Ramos (cell line): Measurements from ENCODE around the gene SLC4A1.

ENCODE experiments used
- in situ Hi-C: fragments of 300-500 bp; cut with MboI; formaldehyde crosslinking; loops from one replicate; pipeline ENCODE4 v1.14.3; 2022; ENCODE audit warnings: low sequenced_read_pairs; ENCODE audit not compliant: unreplicated experiment

SLC4A1 gene

GRCh38 chr17:44222112-44222869 is 45.6 kb downstream of the SLC4A1 start:
- in situ Hi-C loops, result no loop called here

DNA sequence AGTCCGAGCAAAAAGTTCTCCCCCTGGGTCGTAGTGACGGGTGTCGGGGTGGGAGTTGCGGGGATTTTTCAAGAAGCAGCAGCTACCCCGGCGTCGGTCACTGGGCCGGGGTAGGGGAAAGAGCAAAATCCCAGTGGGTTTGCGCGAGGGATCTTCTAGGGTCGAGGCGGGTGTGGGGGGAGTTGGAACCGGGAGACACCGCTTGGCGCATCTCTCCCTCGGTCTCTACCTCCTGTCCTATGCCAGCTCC is 46.1 kb downstream of the SLC4A1 start:
- in situ Hi-C loops, result no loop called here

DNA sequence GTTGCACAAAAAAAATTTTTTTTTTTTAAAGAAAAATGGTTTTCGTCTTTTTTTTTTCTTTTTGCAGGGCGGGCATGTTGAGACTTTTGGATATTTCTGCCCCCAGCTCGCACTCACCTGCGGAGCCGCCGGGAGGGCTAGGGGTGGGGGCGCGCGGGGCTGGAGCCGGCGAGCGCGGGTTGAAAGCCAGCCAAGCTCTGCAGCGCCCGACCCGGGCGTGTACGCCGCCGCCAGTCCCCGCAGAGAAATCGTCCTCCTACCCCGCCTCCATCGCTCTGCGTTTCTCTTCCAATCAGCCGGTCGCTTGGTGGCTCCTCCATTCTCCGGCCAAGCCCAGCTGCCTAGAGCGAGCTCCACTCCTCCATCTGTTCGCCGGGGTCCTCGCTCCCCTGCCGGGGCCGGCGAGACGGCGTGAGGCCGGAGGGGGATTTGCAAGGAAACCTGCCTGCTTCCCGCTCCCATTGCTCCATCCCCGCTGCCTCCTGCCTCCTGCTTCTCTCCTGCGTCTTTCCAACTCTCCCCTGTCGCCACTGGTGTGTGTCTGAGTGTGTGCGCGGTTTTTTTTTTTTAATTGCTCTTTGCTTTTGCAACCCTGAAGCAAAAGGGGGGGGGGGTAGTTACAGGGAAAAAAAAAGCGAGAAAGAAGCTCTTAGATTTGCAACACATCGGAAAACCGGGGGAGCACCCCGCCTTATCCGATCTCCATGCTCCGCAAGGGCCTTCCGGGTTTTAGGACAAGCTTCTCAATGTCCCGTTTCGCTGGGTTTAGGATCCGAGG is 46.7 kb downstream of the SLC4A1 start:
- in situ Hi-C loops, result no loop called here

- in situ Hi-C loops, result no loop called here
These were observed 47.5 kb downstream of the SLC4A1 start for GRCh38 chr17:44220213-44221083.

GRCh38 chr17:44219616-44220212 is 48.2 kb downstream of the SLC4A1 start, which contains the start of gene UBTF:
Gene UBTF (minus strand): TSS chr17:44219675. CDS start chr17:44218229, 1,446 bp downstream.
- in situ Hi-C loops, result no loop called here

DNA sequence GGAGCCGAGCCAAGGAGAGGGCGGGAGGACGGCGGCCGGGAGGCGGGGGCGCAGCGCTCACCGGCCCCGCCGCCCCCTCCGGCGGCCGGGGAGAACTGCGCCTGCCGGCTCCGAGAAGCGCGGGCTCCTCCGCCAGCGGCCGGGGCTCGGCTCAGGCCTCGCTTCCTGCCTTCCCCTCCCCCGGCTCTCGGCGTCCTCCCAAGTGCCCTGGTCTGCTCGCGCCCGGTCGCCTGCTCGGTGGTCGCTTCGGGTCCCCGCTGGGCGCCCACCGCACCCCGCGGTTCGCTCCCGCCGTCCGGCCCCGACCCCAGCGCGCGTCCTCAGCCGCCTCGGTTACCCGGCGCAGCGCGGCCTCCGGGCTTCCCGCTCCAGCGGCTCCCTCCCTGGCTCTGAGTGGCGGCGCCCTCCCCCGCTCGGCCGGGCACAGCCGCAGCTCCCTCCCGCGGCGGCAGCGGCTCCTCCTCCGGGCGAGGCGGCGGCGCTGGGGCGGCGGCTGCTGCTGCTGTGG is 48.8 kb downstream of the SLC4A1 start:
- in situ Hi-C loops, result no loop called here

DNA sequence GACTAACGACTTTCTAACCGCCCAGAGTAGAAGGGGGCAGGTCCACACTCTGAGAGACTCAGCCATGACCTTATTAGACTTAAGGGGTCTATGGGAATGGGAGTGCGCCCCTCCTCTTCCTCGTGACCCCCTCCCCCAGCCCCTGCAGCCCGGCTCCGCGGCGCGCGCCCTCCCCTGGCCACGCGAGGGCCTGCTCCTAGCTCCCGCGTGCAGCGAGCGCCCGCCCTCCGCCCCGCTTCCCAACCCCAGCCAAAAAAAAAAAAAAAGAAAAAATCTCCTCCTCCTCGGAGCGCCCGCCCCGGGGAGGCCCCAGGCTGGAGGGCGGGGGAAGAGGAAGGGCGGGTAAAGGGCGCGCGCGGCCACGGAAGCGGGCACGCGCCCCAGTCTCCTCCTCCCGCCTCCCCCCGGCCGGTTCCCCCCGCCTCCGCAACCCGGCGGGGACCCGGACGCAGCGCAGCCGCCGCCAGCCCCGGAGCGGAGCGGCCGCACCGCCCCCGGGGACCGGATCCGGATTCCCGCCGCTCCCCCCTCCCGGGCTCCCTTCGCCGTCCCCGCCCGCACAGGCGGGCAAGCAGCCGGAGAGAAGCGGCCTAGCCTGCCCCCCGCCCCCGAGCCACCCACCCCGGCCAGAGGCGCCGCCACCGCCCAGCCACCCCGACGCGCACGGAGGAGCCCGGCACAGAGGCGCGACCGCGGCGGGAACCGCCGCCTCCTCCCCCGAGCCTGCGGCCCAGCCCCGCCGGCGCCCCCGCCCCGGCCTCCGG is 49.4 kb downstream of the SLC4A1 start:
- in situ Hi-C loops, result no loop called here

DNA sequence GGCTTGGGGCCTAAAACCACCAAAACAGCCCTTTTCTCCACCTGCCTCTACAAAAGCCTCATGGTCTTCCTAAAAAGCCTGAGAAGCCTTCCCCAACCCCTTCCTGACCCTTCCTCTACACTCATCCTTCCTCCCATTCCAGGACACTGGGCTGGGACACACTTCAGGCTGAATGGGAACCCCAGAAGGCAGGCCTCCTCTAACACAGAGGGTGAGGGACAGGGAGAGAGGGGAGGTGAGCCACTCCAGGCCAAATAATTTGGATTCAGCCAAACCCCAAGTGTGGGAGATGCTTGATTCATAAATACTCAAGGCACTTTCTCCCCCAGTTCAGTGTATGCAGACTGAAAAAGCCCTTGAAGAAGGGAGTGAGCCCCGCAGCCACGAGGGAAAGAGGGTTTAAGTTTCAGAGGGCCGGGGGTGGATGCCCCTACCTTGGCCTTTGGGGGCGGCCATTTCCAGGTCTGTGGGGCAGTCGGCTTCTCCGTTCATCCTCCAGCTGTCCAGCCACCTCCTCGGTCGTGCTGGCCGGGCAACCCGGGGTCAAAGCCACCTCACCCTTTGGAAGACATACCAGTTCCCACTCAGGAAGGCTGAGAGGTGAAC is 50.1 kb downstream of the SLC4A1 start:
- in situ Hi-C loops, result no loop called here

DNA sequence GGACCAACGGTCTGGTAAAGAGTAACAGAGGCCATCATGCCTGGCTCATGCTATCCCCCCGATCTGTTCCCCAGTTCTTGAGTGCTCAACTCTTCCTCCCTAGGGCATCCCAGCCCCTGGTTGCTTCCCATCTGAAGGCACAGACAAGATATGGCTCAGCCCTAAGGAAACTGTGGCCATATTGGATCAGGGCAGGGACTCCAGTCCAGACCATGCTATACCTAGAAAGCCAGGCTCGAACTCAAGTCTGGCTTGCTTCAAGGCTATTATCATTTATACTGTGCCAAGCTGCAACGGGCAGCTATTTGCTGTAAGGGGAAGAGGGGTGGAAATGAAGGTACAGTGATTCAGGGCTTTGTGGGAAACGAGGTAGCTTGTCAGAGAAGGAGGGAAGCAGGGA is 51.2 kb downstream of the SLC4A1 start:
- in situ Hi-C loops, result no loop called here

DNA sequence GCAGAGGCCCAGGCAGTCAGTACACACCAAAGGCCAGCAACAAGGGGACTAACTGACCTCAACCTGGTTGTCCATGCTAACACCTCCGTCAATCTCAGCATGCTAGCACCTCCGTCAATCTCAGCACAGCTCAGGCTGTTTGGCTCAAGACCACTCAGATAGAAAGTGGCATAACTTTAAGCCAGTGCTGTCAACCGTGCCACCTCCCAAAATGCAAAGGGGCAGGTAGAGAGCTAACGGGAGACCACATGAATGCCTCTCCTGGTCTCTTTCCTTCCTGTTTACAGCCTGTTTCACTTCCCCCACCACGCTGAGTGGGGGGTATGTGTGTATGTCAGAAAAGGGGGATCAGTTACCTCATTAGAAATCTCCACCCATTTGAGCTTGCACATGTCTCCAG is 51.8 kb downstream of the SLC4A1 start:
- in situ Hi-C loops, result no loop called here

GRCh38 chr17:44214896-44215295 is 53.0 kb downstream of the SLC4A1 start:
- in situ Hi-C loops, result loop anchor here (5.0 kb wide), 1 partner anchor 107 kb away; the partner anchor contains the start of gene SLC25A39

GRCh38 chr17:44214230-44214494 is 53.8 kb downstream of the SLC4A1 start:
- in situ Hi-C loops, result loop anchor here (5.0 kb wide), 1 partner anchor 108 kb away; the partner anchor contains the start of gene SLC25A39

DNA sequence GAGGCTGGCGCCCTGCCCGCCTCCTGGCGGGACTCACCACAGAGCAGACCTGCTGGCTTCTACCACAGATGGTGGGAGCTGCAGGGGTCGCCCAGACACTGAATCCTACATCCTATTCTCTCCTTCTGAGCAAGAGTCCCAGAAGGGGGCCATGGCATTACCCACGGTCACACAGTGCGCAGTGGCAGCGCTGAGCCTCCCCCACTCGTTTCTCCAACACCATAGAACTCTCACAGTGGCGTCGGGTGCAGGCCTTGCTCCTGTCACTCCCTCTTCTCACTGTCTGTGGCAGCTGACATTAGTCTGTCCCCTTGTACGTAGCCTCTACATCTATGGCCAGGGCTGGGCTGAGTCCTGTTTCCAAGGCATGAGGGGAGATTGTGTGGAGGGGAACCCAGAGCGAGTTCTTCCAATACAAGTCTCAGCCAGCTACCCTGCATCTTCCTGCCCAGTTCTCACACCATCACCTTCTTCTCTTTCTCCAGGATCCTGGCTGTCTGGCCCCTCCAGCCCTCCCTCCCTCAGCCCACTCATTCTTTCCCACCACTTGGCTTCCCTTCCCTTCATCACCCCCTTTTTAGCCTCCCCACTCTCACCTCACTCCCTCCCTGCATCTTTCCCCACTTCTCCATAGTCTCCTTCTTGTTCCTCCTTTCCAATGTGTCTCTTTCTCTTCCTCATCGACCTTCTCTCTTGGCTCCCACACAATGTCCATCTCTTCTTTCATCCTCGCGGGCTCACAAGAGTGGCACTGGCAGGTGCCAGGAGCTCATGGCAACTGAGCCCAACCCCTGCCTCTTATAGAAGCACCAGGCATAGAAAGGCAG is 54.3 kb downstream of the SLC4A1 start:
- in situ Hi-C loops, result loop anchor here (5.0 kb wide), 1 partner anchor 109 kb away; the partner anchor contains the start of gene SLC25A39

DNA sequence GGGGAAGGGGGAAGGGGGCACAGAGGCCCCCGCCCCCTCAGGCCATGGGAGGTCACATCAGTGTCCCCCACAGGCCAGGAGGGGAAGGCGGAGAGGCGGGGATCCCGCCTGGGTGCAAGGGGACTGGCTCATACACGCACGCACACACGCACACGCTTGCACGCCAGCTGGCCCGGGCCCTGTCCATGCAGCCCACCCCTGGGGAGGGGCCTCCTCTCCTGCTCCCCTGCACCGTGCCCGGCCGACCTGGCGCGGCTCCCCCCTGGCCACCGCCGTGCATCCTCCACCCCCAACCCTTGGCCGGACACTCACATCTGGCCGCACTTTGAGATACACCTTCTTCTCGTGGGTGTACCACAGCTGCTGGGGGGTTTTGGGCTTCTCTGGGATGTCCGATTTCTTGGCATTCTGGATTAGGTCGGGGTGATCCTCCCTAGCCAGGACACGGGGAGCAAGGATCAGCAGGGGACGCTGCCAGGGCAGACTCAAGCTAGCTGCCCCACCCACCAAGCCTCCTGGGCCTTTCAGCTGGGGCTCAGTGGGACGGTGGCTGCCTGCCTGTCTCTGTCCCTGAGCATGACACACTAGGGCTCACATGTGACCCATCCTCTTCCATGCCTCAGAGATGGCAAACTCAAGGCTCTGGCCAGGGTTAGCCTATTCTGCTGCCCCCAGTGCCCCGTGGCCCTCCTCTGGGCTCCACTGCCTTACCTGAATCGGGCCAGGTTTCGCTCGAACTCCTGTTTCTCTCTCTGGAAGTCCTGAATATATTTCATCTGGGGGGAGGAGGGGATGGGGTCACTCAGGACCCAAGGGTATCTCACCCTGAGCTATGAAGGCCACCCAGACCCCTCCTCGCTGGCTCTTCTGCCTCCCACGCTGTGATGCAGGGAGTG is 55.2 kb downstream of the SLC4A1 start:
- in situ Hi-C loops, result loop anchor here (5.0 kb wide), 1 partner anchor 110 kb away; the partner anchor contains the start of gene SLC25A39

DNA sequence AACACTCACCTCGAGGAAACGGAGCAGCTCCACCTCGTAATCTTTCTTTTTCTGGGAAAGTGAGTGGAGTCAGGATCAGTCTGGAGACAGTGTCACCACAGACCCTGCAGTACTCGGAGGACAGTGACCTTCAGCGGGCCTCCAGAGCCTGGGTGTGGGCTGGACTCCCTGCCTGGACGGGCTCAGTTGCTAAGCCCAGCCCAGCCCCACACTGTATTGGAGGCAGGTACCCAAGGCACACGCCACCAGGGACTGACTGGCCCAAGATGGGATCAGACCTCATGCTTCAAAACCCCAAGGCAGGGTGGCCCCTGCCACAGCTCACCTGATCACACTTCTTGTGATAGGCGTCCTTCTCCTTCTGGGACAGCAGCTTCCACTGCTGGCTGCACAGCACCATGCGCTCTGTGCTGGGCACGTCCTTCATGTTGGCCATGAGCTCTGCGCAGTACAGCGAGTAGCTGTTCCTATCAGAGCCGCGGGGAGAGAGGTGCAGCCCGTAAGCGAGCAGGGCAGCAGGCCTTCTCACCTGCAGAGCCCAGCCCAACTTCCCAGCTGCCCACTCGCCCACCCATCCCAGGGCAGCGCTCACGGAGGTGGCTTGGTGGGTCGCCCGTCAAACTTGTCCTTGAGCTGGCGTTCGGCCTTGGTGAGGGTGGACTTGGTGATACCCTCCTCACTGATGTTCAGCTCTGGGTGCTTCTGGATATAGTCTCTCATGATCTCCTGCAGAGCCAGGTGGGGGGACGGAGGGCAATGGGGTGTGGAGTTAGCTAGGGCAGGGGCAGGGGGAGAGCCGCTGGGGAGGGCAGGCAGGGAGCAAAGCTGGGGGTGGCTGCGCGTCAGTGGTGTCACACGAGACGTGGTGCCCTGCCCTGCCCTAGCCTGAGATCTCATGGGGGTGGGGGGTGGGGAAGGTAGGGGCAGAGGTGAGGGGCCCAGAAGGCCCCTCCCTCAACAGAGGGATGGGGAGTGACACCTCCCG is 56.4 kb downstream of the SLC4A1 start:
- in situ Hi-C loops, result loop anchor here (5.0 kb wide), 1 partner anchor 111 kb away; the partner anchor contains the start of gene SLC25A39
